ENCODE measurements around the gene OCSTAMP.

DNA sequence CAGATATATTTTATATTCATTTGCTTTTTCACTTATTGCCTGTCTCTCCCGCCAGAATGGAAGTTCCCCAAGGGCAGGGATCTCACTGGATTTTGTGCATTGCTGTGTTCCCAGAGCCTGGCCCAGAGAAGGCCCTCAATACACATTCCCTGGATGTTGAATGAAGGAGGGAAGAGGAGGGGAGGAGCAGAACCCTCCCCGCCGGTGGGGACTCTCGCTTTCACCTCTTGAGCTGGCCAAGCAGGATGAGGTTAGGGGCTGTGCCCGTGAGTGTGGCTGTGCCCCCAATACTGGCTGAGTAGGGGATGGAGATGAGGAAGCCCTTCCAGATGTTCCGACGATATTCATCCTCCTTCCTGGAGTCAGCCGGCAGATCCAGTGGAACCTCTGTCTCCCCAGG is 45.5 kb upstream of the OCSTAMP start:
- TF ChIP-seq, protein P1, sequence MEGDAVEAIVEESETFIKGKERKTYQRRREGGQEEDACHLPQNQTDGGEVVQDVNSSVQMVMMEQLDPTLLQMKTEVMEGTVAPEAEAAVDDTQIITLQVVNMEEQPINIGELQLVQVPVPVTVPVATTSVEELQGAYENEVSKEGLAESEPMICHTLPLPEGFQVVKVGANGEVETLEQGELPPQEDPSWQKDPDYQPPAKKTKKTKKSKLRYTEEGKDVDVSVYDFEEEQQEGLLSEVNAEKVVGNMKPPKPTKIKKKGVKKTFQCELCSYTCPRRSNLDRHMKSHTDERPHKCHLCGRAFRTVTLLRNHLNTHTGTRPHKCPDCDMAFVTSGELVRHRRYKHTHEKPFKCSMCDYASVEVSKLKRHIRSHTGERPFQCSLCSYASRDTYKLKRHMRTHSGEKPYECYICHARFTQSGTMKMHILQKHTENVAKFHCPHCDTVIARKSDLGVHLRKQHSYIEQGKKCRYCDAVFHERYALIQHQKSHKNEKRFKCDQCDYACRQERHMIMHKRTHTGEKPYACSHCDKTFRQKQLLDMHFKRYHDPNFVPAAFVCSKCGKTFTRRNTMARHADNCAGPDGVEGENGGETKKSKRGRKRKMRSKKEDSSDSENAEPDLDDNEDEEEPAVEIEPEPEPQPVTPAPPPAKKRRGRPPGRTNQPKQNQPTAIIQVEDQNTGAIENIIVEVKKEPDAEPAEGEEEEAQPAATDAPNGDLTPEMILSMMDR (IDR thresholded peaks at IDR 0.05; ENCODE audit: poor library complexity) = no peak
- TF ChIP-seq EZH2 (IDR thresholded peaks at IDR 0.05; ENCODE audit: borderline replicate concordance) = no peak

All from hepatocyte (in vitro differentiated cells).